Measurements from ENCODE around the gene PDE4D.

PDE4D gene

DNA sequence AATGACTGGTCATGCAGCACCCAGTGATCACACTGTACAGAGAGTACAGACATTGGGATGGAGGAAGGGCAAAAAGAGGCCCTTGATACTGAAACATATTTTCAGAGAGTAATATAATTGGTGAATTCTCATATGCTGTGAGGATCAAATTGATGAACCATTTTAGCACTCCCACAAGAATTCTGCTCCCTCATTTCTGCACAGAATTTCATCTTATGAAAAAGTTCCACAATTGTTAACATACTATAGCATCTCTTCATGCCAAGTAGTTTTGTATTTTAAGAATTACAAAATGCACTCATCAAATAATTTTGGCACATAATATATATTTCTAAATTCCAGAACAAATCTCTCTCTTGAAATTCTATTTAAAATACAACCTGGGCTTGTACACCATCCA is 351.2 kb downstream of the PDE4D start:
- DNase-seq = no peak

DNA sequence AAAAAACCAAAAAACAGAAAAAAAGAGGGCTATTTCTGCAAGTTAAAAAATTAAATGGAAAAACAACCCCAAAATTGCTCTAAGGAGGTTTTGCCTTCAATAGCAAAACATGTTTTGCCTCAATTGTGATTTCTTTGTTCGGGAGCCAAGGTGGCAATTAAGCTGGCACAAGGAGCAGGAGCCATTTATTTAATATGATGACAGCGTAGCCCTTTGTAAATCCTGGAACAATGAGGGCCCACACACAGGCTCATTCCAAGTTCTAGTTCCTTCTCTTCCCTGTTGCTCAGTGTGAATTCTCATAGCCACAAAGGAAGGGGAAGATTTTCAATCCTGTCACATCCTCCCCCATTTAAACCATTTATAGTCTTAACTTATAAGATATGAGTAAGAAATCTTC is 353.2 kb downstream of the PDE4D start:
- no peak for DNase-seq

DNA sequence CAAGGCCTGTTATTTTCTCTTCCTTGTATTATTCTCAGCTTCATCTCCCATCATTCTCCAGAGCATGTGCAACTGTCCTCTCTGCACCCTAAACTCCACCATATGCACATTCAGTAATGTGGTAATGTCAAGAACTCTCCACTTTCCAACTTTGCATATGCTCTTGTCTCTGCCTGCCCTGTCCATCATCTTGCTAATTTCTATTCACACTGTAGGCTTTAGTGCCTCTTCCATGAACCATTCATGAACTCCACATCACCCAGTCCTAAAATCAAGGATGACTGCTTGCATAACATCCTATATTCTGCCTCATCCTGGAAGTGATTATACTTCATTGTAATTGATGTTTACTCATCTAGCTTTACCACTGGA is 354.8 kb downstream of the PDE4D start:
- no peak for DNase-seq

DNA sequence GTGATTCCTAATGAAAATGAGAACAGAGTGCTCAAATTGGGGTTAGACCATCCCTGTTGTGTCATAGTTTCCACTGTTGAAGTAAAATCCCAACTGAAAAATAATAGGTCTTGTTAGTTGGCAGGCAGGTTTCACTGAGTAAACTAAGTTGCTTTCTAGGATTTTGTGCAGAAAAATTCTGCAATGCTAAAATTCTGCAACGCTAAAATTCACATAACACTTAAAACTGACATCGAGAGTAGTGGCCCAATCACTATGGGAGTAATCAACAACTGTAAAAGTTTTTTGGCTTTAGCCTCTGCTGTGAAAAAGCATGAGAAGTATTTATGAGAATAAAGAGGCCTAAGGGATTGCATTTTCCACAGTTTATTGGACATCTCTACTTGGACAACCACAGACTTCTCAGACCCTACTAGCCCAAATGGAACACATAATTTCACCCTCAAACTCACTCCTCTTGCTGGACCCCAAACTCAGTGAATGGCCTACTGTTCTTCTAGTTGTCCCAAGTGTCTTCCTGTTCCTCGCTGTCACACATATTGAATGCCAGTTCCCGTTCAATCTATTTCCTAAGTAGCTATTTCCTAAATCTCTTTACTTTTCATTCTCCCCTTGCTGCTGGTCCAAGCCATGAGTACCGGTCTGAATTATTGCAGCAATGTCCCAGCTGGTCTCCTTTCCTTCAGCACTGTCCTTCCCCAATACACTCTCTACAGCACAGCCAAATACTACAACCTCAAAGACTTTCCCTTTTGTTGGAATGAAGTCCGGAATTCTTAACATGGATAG is 355.4 kb downstream of the PDE4D start:
- DNase-seq = no peak

DNA sequence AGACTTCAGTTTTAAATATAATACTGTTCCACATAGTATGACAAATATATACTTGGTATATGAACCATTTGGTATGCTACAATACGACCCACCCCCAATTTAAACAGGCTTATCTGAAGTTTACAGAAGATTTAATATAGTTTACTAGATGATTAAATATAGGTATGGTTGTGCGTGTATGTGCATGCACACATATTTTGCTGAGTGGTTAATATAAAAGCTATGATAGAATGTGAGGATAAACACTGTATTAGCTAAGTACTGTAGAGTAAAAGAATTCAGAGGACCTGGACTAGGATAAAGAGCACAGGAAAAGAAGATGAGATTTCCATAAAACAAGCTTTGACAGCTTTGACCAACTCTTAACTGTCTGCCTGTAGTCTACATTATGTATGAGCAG is 356.7 kb downstream of the PDE4D start:
- no peak for DNase-seq

DNA sequence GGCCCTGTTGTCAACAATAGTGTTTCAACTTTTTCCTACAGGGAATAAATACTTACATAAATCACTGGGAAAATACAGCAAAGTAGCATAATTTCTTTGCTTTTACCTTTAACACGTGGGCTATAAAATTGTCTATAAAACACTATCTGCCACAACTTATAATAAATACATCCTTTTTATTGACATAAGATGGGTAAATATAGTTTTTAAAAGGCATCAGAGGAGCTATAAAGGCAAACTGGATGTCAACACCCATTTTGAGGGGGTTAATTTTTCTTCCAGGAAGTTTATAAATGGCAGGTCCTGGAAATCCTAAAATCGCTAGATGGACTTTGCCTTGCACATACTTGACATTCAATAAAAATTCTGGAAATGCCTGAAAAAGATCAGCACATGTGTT is 358.0 kb downstream of the PDE4D start:
- DNase-seq = no peak

DNA sequence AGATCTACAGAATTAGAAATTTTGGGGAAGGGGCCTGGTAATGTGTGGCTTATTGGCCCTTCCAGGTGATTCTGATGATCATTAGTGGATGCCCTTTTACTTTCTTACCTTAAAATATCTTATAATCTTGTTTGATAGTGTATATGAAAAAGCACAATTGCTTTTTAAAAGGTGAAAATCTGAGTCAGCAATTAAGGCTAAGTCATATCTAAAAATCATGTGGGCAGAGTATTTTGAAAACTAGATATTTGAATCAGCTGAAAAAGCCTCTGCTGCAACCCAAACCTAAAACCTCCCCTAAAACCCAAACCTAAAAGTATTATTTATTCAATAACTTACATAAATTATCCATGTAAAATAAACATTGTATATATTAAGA is 359.8 kb downstream of the PDE4D start:
- no peak for DNase-seq

DNA sequence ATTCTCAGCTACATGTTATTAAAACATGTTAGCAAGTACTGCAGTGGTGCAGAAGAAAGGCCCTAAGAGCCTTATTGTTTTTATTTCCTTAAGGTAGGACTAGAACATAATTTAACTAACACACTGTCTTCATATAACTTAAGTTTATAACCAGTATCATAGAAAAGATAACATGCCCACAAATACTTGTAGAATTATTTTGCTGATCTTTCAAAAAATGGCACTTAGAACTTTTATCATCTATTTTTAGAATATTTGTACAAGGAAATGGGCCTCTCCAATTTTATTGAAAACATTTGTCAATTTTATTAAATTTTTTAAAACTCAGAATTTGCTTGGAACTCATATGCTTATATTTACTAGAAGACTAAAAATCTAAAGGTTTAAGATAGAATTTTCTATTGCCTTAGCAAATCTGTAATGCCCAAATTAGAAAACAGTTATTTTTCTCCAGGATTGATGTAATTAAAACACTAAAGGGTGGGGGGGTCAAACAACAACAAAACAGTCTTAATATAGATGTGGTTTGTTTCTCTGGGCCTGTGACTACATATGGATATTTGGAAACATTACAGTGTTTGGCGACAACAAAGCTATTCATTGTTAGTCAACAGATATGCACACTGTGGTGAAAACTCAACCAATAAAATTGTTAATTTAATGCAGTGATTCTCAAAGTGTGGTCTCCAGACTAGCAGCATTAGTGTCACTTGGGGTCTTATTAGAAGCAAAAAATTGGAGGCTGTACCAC is 360.4 kb downstream of the PDE4D start:
- DNase-seq = no peak

DNA sequence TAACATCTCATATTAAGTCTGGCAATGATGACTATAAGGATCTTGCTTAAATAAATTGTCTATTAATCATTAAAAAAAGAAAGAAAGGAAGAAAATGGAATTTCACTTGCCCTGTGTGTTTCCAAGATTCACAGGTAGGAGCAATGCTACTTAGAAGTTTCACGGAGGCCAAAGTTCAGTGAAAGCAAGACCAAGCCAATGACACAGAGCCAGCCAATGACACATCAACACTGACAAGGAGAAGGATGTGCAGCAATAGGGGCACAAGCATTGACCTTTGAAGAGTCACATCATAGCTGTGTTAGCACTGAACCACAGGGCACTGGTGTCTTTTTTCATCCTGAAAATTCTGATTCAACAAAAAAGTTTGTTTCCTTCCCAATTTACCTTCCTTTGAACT is 364.3 kb downstream of the PDE4D start:
- no peak for DNase-seq

DNA sequence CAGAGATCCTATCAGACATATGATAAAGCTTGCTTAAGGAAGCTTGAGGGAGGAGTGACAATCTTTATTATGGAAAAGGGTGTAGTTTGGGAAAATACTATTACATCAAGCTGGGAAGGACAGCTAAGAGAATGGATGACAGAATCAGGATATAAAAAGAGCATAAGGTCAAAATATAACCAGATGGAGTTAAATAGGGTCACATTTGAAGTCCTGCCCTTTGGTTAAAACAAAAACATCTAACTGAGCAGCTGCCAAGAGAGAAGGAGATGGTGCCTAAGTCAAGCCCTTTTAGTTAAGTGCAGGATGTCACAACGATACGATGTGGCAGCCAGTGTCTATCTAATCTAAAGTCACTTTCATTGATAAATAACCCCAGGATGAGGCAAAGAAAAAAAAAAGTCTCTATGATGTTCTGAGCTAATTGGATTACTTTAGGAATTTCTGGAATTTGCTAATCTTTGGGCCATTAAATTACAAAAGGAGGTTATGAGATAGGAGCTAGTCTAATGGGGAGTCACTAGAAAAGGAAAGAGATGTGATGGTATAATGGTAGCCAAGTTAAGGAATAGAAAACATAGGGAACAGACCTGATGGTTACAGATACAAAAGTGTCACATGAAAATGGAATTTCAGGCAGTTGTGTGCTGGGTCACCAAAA is 365.2 kb downstream of the PDE4D start:
- DNase-seq = no peak

DNA sequence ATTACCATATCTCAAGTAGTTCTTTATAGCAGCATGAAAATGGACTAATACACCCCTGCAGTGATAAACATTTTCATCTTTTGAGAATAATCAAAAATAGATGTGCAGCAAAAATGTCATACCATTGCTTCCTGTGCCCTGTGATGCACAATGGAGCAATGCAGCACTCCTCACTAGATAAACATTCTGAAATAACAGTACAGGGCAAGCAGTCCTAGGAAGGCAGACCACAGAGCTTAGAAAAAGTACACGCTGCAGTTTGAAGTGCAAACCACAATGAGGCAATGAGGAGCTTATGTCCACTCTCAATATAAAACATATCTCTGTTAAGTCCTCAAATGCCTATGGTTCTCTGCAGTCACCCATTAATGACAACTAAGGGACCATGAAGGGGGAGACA is 367.6 kb downstream of the PDE4D start:
- DNase-seq = no peak

DNA sequence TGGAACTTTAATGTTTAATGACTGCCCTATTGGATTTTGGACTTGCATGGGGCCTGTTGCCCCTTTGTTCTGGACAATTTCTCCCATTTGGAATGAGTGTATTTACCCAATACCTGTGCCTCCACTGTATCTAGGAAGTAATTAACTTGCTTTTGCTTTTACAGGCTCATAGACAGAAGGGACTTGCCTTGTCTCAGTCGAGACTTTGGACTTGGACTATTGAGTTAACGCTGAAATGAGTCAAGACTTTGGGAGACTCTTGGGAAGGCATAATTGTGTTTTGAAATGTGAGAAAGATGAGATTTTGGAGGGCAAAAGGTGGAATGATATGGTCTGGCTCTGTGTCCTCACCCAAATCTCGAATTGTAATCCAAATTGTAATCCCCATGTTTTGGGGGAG is 368.2 kb downstream of the PDE4D start:
- no peak for DNase-seq

DNA sequence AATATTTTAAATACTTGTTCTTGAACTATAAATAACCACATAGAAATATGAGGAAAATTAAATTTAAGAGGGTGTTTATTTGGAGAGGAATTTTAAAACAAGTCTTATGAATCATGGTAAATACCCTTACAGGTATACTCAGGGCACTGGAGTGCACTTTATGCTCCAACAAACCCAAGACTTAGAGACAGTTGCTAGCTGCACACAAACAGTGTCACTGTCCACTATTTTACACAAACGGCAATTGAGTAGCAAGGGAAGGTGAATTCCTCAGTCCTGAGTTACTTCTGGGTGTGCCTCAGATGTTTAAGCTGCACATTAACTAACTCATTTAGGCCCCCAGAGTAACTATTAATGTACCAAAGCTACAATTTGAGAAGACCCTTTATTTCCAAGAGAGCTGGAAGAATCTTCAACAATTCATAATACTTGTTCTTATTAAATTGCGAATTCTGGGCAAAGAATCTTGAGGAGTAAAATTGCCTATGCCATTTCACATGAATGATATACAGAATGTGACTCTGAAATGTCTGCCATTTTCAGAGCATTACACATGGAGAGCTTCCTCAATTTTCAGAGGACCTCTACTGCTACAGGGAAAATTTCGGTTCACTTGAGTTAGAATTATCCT is 371.2 kb downstream of the PDE4D start:
- no peak for DNase-seq

DNA sequence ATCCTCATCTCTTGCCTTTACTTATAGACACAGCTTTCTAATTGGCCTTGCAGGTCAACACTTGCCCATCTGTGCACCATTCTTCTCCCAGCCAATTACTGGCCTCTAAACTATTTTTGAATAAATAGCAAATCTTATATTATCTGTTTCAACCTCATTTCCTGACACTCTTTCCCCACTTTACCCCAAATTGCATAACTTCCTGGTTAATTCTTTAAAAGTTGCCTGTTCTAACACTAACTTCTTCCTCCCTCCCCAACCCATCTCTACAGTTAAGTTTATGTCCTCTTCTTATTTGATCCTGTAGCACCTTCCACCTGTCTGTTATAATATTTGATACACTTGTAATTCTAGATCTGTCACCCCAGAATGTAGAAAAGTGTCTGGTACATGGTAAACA is 372.1 kb downstream of the PDE4D start:
- DNase-seq = no peak

DNA sequence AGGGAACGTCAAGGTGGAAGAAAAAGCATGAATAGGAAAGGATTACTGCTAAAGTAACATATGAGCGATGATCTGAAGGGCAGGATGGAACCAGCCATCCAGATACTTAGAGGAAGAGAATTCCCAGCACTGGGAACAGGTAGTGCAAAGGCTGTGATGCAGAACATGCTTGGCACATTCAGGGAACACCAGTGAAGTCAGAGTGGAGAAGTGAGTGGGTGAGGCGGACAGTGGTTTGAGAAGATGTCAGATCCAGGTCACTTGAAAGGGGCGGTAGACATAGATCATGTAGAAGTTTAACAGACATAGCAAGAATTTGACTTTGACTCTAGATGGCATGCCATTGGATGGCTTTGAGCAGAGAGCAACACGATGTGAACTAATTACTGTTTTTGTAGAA is 374.2 kb downstream of the PDE4D start:
- DNase-seq = no peak

DNA sequence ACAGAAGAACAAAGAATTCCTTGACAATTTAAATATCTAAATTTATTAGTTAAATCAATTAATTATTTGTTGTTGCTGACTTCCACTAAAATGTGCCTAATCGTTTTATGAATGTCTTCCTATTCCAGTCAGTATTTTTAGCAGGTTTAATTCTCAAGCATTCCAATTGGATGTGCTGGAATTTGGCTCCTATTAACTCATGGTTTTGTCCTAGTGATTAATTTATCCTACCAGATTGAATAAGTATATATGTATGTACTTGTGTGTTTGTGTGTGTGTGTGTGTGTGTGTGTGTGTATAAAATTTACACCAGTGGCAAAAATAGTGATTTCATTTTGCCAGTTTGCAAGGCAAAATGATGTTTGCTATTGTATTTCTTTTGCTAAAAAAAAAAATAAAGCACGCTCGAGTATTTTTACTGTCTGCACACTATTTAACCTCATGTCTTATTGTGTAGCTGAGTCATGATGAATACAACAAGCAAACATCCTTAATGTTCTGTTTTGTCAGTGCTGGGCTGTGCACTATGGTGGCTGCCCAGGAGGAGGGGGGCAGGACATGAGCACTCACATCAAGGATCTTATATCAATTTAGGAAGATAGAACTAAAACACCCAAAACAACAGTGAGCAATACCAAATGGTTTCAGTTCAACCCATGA is 375.5 kb downstream of the PDE4D start:
- no peak for DNase-seq

DNA sequence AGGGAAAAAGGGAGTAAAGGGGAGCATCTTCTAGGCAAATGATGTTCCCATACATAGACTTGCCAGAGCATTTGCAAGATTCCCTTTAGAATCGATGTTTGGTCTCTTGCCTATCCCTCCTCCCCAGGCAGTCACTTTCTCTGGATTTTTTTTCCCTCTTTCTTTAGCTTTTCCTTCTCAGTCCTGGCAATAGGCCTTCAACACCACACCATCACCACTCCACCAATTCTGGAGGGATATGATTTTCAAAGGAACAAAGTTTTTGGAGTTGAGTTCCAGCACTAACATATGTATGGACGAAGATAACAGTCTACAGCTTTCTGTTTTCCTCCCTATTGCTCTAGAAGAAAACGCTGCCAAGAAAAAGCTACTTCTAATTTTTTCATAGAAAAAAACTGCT is 377.4 kb downstream of the PDE4D start:
- DNase-seq = no peak

DNA sequence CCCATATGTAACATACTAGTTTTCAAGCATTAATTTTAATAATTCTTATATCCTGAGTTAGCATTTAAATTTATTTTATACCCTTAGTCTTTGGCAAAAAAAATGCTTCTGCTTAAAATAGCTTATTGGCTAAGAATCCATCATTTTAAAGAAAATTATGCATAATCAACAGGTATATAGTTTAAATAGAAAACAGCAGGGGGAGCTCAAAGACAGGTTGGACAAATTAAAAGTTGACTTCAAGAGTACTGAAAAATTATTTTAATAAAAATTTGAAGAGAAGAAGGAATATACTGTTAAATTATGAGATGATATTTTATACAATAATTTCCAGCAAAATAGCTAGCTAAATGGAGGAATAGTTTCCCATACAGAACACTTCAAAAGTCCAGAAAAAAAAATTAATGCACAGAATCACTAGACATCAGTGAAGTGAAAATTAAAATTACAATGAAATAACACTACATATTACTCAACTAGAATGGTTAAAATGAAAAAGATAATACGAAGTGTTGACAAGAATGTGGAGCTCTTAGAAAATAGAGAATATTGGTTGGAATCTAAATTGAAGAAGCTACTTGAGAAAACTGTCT is 387.1 kb downstream of the PDE4D start:
- DNase-seq = no peak

DNA sequence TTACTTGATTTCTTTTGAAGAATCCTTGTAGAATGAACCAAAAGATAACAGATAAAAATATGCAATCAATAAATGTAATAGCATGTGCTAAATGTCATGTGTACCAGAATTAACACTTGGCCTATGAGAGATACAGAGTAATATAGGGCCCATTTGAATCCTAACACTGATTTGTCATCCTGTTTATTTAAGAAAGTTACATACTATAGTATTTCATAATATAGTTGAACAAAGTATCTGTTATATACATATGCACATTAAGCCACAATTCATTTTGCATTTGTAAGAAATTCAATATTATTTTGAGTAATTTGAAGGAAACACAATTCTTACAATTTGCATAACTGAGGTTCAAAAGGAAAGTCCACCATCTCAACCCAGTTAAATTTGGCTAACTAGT is 389.5 kb downstream of the PDE4D start:
- DNase-seq = no peak

DNA sequence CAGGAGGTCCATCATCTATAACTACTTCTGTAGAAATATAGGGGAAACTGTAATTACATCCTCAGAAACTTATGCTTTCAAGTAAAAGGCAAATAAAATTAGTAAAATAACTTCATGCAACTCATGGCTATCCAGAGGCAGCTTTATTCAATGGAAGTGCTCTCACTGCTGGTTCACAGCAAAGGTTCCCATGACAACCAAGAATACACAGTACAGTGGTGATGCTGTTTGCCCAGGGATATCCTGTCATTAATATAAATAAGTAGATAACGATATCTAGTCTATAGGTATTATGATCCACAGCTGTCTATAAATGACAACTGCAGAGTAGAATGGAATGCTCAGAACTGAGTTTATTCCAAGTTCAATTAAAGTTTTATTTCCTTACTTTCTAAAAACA is 390.3 kb downstream of the PDE4D start:
- DNase-seq = no peak

DNA sequence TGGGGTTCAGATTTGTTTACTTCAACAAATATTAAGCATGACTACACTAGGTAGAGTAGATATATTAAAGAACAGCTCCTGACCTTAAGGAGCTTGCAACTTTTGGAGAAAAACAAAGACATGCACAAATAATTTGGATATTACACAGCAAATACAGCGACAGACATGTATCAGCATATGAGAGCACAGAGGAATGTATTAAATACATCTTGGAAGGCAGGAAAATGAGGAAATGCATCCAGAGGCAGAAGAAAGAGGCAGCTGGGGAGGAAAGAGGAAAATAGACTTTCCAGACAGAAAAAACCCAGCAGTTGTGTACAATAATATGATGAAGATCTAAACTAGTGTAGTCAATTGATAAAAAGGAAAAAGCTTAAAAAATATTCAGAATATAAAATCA is 392.2 kb downstream of the PDE4D start:
- DNase-seq = no peak

DNA sequence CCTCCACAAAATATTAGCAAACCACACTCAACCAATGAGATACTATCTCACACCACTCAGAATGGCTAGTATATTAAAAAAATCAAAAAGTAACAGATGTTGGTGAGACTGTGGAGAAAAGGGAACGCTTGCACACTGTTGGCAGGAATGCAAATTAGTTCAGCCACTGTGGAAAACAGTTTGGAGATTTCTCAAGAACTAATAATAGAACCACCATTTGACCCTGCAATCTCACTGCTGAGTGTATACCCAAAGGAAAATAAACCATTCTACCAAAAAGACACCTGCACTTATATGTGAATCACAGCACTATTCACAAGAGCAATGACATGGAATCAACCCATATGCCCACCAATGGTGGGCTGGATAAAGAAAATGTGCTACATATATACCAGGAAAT is 393.5 kb downstream of the PDE4D start:
- DNase-seq = no peak

DNA sequence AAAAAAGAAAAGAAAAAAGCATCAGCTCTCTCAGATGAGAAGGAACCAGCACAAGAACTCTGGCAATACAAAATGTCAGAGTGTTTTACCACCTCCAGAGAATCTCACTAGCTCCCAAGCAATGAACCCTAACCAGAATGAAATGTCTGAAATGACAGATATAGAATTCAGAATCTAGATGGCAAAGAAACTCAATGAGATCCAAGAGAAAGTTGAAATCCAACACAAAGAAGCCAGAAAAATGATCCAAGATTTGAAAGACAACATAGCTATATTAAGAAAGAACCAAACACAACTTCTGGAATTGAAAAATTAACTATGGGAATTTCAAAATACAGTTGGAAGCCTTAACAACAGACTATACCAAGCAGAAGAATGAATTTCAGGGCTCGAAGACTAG is 396.3 kb downstream of the PDE4D start:
- no peak for DNase-seq
